Panc1 (cell line): ENCODE results near the gene RPUSD3. TPM values are rescaled to one million over a fixed set of nuclear protein-coding genes. Genes with fewer than 3 reads are reported as not detected.
"Not testable (repeated sequence)": the region's sequence is repeated elsewhere in the genome, so short reads cannot be mapped to it uniquely, and the experiment has no call there.

Experiments used
- ATAC-seq: fragments of 200-7000 bp; cut with Tn5 transposase; 2 replicates; pipeline ENCODE4 v1.9.1; 2020; ENCODE audit warnings: mild to moderate bottlenecking, moderate library complexity
- BruUV-seq: library from RNA; stranded (reverse); fragments of 400-500 nt; replicated peaks from 2 replicates; lab custom pipeline; 2021; lab: Mats Ljungman, UMichigan
- CTCF ChIA-PET: fragments of 300-600 bp; sonication (Branson Sonifier 250); formaldehyde crosslinking; loops from one replicate; lab custom pipeline; 2022; ENCODE audit warnings: antibody characterized with exemption; lab: Charles Lee
- POLR2A ChIA-PET: fragments of 300-600 bp; sonication (Branson Sonifier 250); formaldehyde crosslinking; loops from one replicate; lab custom pipeline; 2022; ENCODE audit warnings: antibody characterized with exemption; lab: Charles Lee
- DNase-seq: peaks from one replicate; pipeline ENCODE4 v3.0.0-alpha.2; 2010; ENCODE audit warnings: low read depth, low spot score
- H3K27ac ChIP-seq: 2 replicates; pipeline ENCODE4 v1.5.1; 2011; ENCODE audit warnings: mild to moderate bottlenecking, low read length, inconsistent platforms
- H3K27me3 ChIP-seq: fragments of 200-500 bp; sonication (Bioruptor generic); 2 replicates; pipeline ENCODE4 v1.6.0; 2014; ENCODE audit warnings: low read length, inconsistent platforms; ENCODE audit not compliant: control insufficient read depth, insufficient read depth
- H3K36me3 ChIP-seq: fragments of 200-500 bp; sonication (Bioruptor generic); 2 replicates; pipeline ENCODE4 v1.5.1; 2014; ENCODE audit warnings: inconsistent platforms, mild to moderate bottlenecking, low read length, moderate library complexity; ENCODE audit not compliant: control insufficient read depth, insufficient read depth
- H3K4me1 ChIP-seq: 2 replicates; pipeline ENCODE4 v1.5.1; 2011; ENCODE audit warnings: inconsistent platforms, mild to moderate bottlenecking, low read length, moderate library complexity; ENCODE audit not compliant: control insufficient read depth, insufficient read depth
- H3K4me3 ChIP-seq, 2 experiments: 2 replicates each; pipeline ENCODE4 v1.5.1; 2011 to 2012; ENCODE audit warnings: low read depth in 2 of 2, low read length in 2 of 2, mild to moderate bottlenecking in 2 of 2, inconsistent platforms in 1 of 2, moderate library complexity in 1 of 2
- H3K9me3 ChIP-seq: fragments of 200-500 bp; sonication (Bioruptor generic); 2 replicates; pipeline ENCODE4 v1.5.1; 2014; ENCODE audit warnings: low read depth, mild to moderate bottlenecking, inconsistent platforms, low read length, moderate library complexity; ENCODE audit not compliant: control insufficient read depth, insufficient read depth
- CTCF ChIP-seq: fragments of 450-650 bp; IDR thresholded peaks from 2 replicates; pipeline ENCODE4 v1.5.1; 2017; ENCODE audit warnings: mild to moderate bottlenecking
- POLR2AphosphoS5 ChIP-seq: IDR thresholded peaks from 2 replicates; pipeline ENCODE4 v1.6.1; 2012; ENCODE audit warnings: mild to moderate bottlenecking, low read depth, low read length, moderate library complexity
- REST ChIP-seq, 2 experiments: IDR thresholded peaks; 2 replicates each; pipeline ENCODE4 v1.6.1; 2011 to 2012; ENCODE audit warnings: low read depth in 2 of 2, control low read depth in 1 of 2, low read length in 1 of 2, mild to moderate bottlenecking in 1 of 2, moderate library complexity in 1 of 2; ENCODE audit not compliant: insufficient read depth in 1 of 2
- SIN3A ChIP-seq: IDR thresholded peaks from 2 replicates; pipeline ENCODE4 v1.6.1; 2012; ENCODE audit warnings: low read depth, mild to moderate bottlenecking, low read length, moderate library complexity, borderline replicate concordance; ENCODE audit not compliant: insufficient read depth
- TCF7L2 ChIP-seq: IDR thresholded peaks from 2 replicates; pipeline ENCODE4 v1.6.1; 2011; ENCODE audit warnings: mild to moderate bottlenecking, low read depth, low read length, inconsistent platforms
- in situ Hi-C: cut with HindIII; loops from 2 replicates; pipeline ENCODE4 v1.10.0; 2016; ENCODE audit warnings: low sequenced_read_pairs, low pct_unique_long_range_greater_than_20kb
- intact Hi-C: fragments of 100-400 bp; cut with micrococcal nuclease; formaldehyde crosslinking; loops from one replicate; pipeline ENCODE4 v1.10.0; 2022; ENCODE audit not compliant: unreplicated experiment
- total RNA-seq: library from RNA; stranded (reverse); gene quantifications from one replicate; pipeline ENCODE4 v1.2.1, GENCODE V29; 2021; ENCODE audit not compliant: unreplicated experiment

Gene RPUSD3
- total RNA-seq, 1 experiment from 2014 or later: 40.4 TPM

GRCh38 chr3:9855594-9855993, 11.8 kb upstream of the RPUSD3 start:
- ATAC-seq (no peak), DNase-seq (no peak)
- intact Hi-C loops (no loop called here), in situ Hi-C loops (no loop called here)
- no TSS peak for BruUV-seq
- POLR2A ChIA-PET: no interaction called here
- H3K4me1 ChIP-seq: no peaks in the 10 kb centered on the region
- H3K9me3 ChIP-seq: no peaks in the 10 kb centered on the region
- CTCF ChIA-PET: no interaction called here
- H3K4me3 ChIP-seq: no peak overlapping the region
- no peaks in the 10 kb centered on the region for H3K27me3 ChIP-seq
- H3K36me3 ChIP-seq: no peaks in the 10 kb centered on the region
- TF ChIP-seq REST (IDR thresholded peaks at IDR 0.05; ENCODE audit: insufficient read depth in 1 of 2, low read depth in 2 of 2, low read length in 1 of 2) (no peak), TCF7L2 (no peak), SIN3A (no peak), POLR2AphosphoS5 (no peak), CTCF (no peak)
- H3K27ac ChIP-seq: no peak overlapping the region

- in situ Hi-C loops, H3K4me1 ChIP-seq, H3K4me3 ChIP-seq, H3K27me3 ChIP-seq, H3K9me3 ChIP-seq, DNase-seq, intact Hi-C loops, CTCF ChIA-PET, POLR2A ChIA-PET, BruUV-seq, H3K36me3 ChIP-seq, H3K27ac ChIP-seq, ATAC-seq: not testable (repeated sequence)
These were observed 10.6 kb upstream of the RPUSD3 start for GRCh38 chr3:9854291-9854940.

- no TSS peak for BruUV-seq
- Histone ChIP-seq H3K9me3 (no peaks in the 10 kb centered on the region), H3K27ac (no peak overlapping the region), H3K36me3 (no peaks in the 10 kb centered on the region), H3K4me3 (no peak overlapping the region), H3K27me3 (no peaks in the 10 kb centered on the region), H3K4me1 (no peaks in the 10 kb centered on the region)
- no peak for ATAC-seq
- POLR2A ChIA-PET: no interaction called here
- in situ Hi-C loops: no loop called here
- no peak for DNase-seq
- CTCF ChIA-PET: interaction anchor here (0.6 kb wide), 1 partner anchor 27 kb away, joined by 3 read pairs; the partner anchor contains the start of gene CIDEC
- TF ChIP-seq CTCF (no peak), POLR2AphosphoS5 (no peak), SIN3A (no peak), TCF7L2 (no peak), REST (IDR thresholded peaks at IDR 0.05; ENCODE audit: insufficient read depth in 1 of 2, low read depth in 2 of 2, low read length in 1 of 2) (no peak)
- intact Hi-C loops: no loop called here
These were observed 8.7 kb upstream of the RPUSD3 start for GRCh38 chr3:9852528-9852927.
